ENCODE data around the gene AKAP3. TPM values are rescaled to one million over a fixed set of nuclear protein-coding genes. Genes with fewer than 3 reads are reported as not detected.

The AKAP3 gene
- total RNA-seq, 1 experiment from 2014 or later, result 0.26 TPM

GRCh38 chr12:4603421-4603820, 45.4 kb downstream of the AKAP3 start:
- in situ Hi-C loops (cut with HindIII; ENCODE audit: low pct_unique_long_range_greater_than_20kb, low sequenced_read_pairs) (no loop called here), intact Hi-C loops (cut with micrococcal nuclease; ENCODE audit: unreplicated experiment) (no loop called here)
- ATAC-seq (no peak), DNase-seq (ENCODE audit: low read depth, low spot score) (no peak)
- H3K27me3 ChIP-seq (ENCODE audit: control insufficient read depth, insufficient read depth, low read length), result no peaks in the 10 kb centered on the region; the same call in 1 of the 2 replicates
- ChIA-PET CTCF (no interaction called here), POLR2A (no interaction called here)
- H3K9me3 ChIP-seq (ENCODE audit: control insufficient read depth, insufficient read depth, low read depth, low read length), result no peaks in the 10 kb centered on the region
- no peak overlapping the region for H3K4me3 ChIP-seq (ENCODE audit: low read depth in 2 of 2, low read length in 2 of 2)
- no peaks in the 10 kb centered on the region; the same call in 1 of the 2 replicates for H3K36me3 ChIP-seq (ENCODE audit: control insufficient read depth, insufficient read depth, low read length)
- no TSS peak for BruUV-seq (replicated peaks)
- H3K27ac ChIP-seq (ENCODE audit: low read length), result no peak overlapping the region
- no peaks in the 10 kb centered on the region; the same call in 1 of the 2 replicates for H3K4me1 ChIP-seq (ENCODE audit: control insufficient read depth, insufficient read depth, low read length)
- TF ChIP-seq TCF7L2 (IDR thresholded peaks at IDR 0.05; ENCODE audit: low read depth, low read length) (no peak), POLR2AphosphoS5 (IDR thresholded peaks at IDR 0.05; ENCODE audit: low read depth, low read length) (no peak), REST (IDR thresholded peaks at IDR 0.05; ENCODE audit: insufficient read depth in 1 of 2, low read depth in 2 of 2, low read length in 1 of 2) (no peak), SIN3A (IDR thresholded peaks at IDR 0.05; ENCODE audit: borderline replicate concordance, insufficient read depth, low read depth, low read length) (no peak)
- TF ChIP-seq, protein P1, sequence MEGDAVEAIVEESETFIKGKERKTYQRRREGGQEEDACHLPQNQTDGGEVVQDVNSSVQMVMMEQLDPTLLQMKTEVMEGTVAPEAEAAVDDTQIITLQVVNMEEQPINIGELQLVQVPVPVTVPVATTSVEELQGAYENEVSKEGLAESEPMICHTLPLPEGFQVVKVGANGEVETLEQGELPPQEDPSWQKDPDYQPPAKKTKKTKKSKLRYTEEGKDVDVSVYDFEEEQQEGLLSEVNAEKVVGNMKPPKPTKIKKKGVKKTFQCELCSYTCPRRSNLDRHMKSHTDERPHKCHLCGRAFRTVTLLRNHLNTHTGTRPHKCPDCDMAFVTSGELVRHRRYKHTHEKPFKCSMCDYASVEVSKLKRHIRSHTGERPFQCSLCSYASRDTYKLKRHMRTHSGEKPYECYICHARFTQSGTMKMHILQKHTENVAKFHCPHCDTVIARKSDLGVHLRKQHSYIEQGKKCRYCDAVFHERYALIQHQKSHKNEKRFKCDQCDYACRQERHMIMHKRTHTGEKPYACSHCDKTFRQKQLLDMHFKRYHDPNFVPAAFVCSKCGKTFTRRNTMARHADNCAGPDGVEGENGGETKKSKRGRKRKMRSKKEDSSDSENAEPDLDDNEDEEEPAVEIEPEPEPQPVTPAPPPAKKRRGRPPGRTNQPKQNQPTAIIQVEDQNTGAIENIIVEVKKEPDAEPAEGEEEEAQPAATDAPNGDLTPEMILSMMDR (IDR thresholded peaks at IDR 0.05), result no peak

- Histone ChIP-seq H3K36me3 (ENCODE audit: control insufficient read depth, insufficient read depth, low read length) (no peaks in the 10 kb centered on the region), H3K27me3 (ENCODE audit: control insufficient read depth, insufficient read depth, low read length) (no peaks in the 10 kb centered on the region), H3K4me3 (ENCODE audit: low read depth in 2 of 2, low read length in 2 of 2) (no peak overlapping the region), H3K9me3 (ENCODE audit: control insufficient read depth, insufficient read depth, low read depth, low read length) (no peaks in the 10 kb centered on the region), H3K27ac (ENCODE audit: low read length) (no peak overlapping the region), H3K4me1 (ENCODE audit: control insufficient read depth, insufficient read depth, low read length) (no peaks in the 10 kb centered on the region)
- DNase-seq (ENCODE audit: low read depth, low spot score) (no peak), ATAC-seq (no peak)
- CTCF ChIA-PET, result no interaction called here
- in situ Hi-C loops (cut with HindIII; ENCODE audit: low pct_unique_long_range_greater_than_20kb, low sequenced_read_pairs), result no loop called here
- POLR2A ChIA-PET, result no interaction called here
- intact Hi-C loops (cut with micrococcal nuclease; ENCODE audit: unreplicated experiment), result no loop called here
- TF ChIP-seq REST (IDR thresholded peaks at IDR 0.05; ENCODE audit: insufficient read depth in 1 of 2, low read depth in 2 of 2, low read length in 1 of 2) (no peak), SIN3A (IDR thresholded peaks at IDR 0.05; ENCODE audit: borderline replicate concordance, insufficient read depth, low read depth, low read length) (no peak), POLR2AphosphoS5 (IDR thresholded peaks at IDR 0.05; ENCODE audit: low read depth, low read length) (no peak), TCF7L2 (IDR thresholded peaks at IDR 0.05; ENCODE audit: low read depth, low read length) (no peak)
- TF ChIP-seq, protein P1 (IDR thresholded peaks at IDR 0.05), result no peak
- BruUV-seq (replicated peaks), result no TSS peak
Measured at GRCh38 chr12:4595881-4596280, 53.0 kb downstream of the AKAP3 start.

Data from Panc1 (cell line).